A549 (cell line): ENCODE results near the gene SDF2L1. TPM values are rescaled to one million over a fixed set of nuclear protein-coding genes. Genes with fewer than 3 reads are reported as not detected.

Experiments used
- ATAC-seq, 2 experiments: fragments of 200-7000 bp in 1 of 2; fragments of >200 bp in 1 of 2; cut with Nextera tagmentation in 1 of 2; cut with Tn5 transposase in 1 of 2; 3 replicates each; pipeline versions ENCODE4 v1.8.0 to v1.9.1; 2018 to 2020; ENCODE audit warnings: mild to moderate bottlenecking in 1 of 2, moderate library complexity in 1 of 2
- CTCF ChIA-PET: fragments of 300-600 bp; sonication (Branson Sonifier 250); formaldehyde crosslinking; extraction: SDS; loops from one replicate; lab custom pipeline; 2021; ENCODE audit warnings: antibody characterized with exemption, inconsistent platforms; lab: Yijun Ruan, JAX
- POLR2A ChIA-PET: fragments of 350-600 bp; formaldehyde crosslinking; extraction: SDS; loops from one replicate; lab custom pipeline; 2021; ENCODE audit warnings: antibody characterized with exemption, inconsistent platforms; lab: Yijun Ruan, JAX
- DNase-seq, 2 experiments: peaks; one replicate each; pipeline versions ENCODE4 v3.0.0 to v3.0.0-alpha.2; 2011 to 2016; ENCODE audit warnings: low read depth in 1 of 2, low spot score in 1 of 2
- FAIRE-seq: peaks from 2 replicates; lab custom pipeline; 2011; peaks lifted over from hg19 to GRCh38; lab: Jason Lieb, UNC
- H3K27ac ChIP-seq, 2 experiments: fragments of >200 bp; sonication (Bioruptor Twin); formaldehyde crosslinking; 3 replicates each; pipeline ENCODE4 v1.5.1; 2016 to 2017
- H3K4me1 ChIP-seq: fragments of >200 bp; sonication (Bioruptor Twin); formaldehyde crosslinking; 3 replicates; pipeline ENCODE4 v1.6.1; 2016
- H3K4me2 ChIP-seq: fragments of >200 bp; sonication (Bioruptor Twin); formaldehyde crosslinking; 3 replicates; pipeline ENCODE4 v1.6.1; 2016
- H3K4me3 ChIP-seq: fragments of >200 bp; sonication (Bioruptor Twin); formaldehyde crosslinking; 3 replicates; pipeline ENCODE4 v1.5.1; 2016
- H3K9me3 ChIP-seq: fragments of >200 bp; sonication (Bioruptor Twin); formaldehyde crosslinking; 3 replicates; pipeline ENCODE4 v1.6.1; 2016
- CEBPB ChIP-seq, 2 experiments: fragments of >200 bp in 1 of 2; sonication (Bioruptor Twin) in 1 of 2; formaldehyde crosslinking in 1 of 2; IDR thresholded peaks; 2 replicates each; pipeline ENCODE4 v1.6.1; 2012 to 2016
- CHD2 ChIP-seq: fragments of 150-350 bp; IDR thresholded peaks from 2 replicates; pipeline ENCODE4 v1.6.1; 2014; ENCODE audit warnings: low read length; ENCODE audit not compliant: partially characterized antibody
- CHD4 ChIP-seq: fragments of 200-600 bp; sonication (generic); IDR thresholded peaks from 2 replicates; pipeline ENCODE4 v1.6.1; 2016; ENCODE audit warnings: antibody characterized with exemption, mild to moderate bottlenecking, borderline replicate concordance
- E2F6 ChIP-seq: IDR thresholded peaks from 2 replicates; pipeline ENCODE4 v1.6.1; 2012; ENCODE audit warnings: low read depth, borderline replicate concordance
- EHF ChIP-seq: fragments of 250-450 bp; sonication (Bioruptor Pico); IDR thresholded peaks from 2 replicates; pipeline ENCODE4 v1.5.0; 2020; ENCODE audit warnings: mild to moderate bottlenecking
- ELK1 ChIP-seq: fragments of 150-350 bp; IDR thresholded peaks from 2 replicates; pipeline ENCODE4 v1.6.1; 2014; ENCODE audit warnings: low read depth, mild to moderate bottlenecking, low read length
- FOXS1 ChIP-seq: fragments of 250-450 bp; sonication (Bioruptor Pico); IDR thresholded peaks from 2 replicates; pipeline ENCODE4 v1.5.0; 2020; ENCODE audit warnings: mild to moderate bottlenecking, moderate library complexity
- GATA3 ChIP-seq: IDR thresholded peaks from 2 replicates; pipeline ENCODE4 v1.6.1; 2012; ENCODE audit warnings: borderline replicate concordance
- HES2 ChIP-seq: fragments of >200 bp; sonication (Bioruptor Twin); formaldehyde crosslinking; IDR thresholded peaks from 2 replicates; pipeline ENCODE4 v1.6.1; 2016
- HEYL ChIP-seq: fragments of 250-450 bp; sonication (Bioruptor Pico); IDR thresholded peaks from 2 replicates; pipeline ENCODE4 v1.8.0; 2021; ENCODE audit warnings: mild to moderate bottlenecking, moderate library complexity
- HOXA7 ChIP-seq: fragments of 250-450 bp; sonication (Bioruptor Pico); IDR thresholded peaks from 2 replicates; pipeline ENCODE4 v1.5.0; 2020; ENCODE audit warnings: mild to moderate bottlenecking, moderate library complexity
- HOXB5 ChIP-seq: fragments of 250-450 bp; sonication (Bioruptor Pico); IDR thresholded peaks from 2 replicates; pipeline ENCODE4 v1.5.0; 2020; ENCODE audit warnings: mild to moderate bottlenecking, moderate library complexity
- JUN ChIP-seq, 2 experiments: fragments of >200 bp; sonication (Bioruptor Twin); formaldehyde crosslinking; IDR thresholded peaks; 2 replicates in 1 of 2; 3 replicates in 1 of 2; pipeline ENCODE4 v1.6.1; 2016 to 2017
- JUNB ChIP-seq: fragments of >200 bp; sonication (Bioruptor Twin); formaldehyde crosslinking; IDR thresholded peaks from 2 replicates; pipeline ENCODE4 v1.6.1; 2016
- KDM1A ChIP-seq: fragments of 200-600 bp; sonication (generic); IDR thresholded peaks from 2 replicates; pipeline ENCODE4 v1.6.1; 2016; ENCODE audit warnings: low read depth, mild to moderate bottlenecking
- MAFK ChIP-seq: fragments of 450-650 bp; IDR thresholded peaks from 2 replicates; pipeline ENCODE4 v1.6.1; 2014; ENCODE audit not compliant: partially characterized antibody
- NPAS2 ChIP-seq: fragments of 250-450 bp; sonication (Bioruptor Pico); IDR thresholded peaks from 2 replicates; pipeline ENCODE4 v1.8.0; 2022; ENCODE audit warnings: mild to moderate bottlenecking, moderate library complexity, borderline replicate concordance
- NR3C1 ChIP-seq: fragments of >200 bp; sonication (Bioruptor Twin); formaldehyde crosslinking; IDR thresholded peaks from 3 replicates; pipeline ENCODE4 v1.6.1; 2017
- PBX3 ChIP-seq: IDR thresholded peaks from 2 replicates; pipeline ENCODE4 v1.6.1; 2012
- POLR2A ChIP-seq: IDR thresholded peaks from 2 replicates; pipeline ENCODE4 v1.6.1; 2012; ENCODE audit warnings: mild to moderate bottlenecking, low read length
- POLR2AphosphoS2 ChIP-seq: conservative IDR thresholded peaks from 2 replicates; pipeline ENCODE4 v1.6.1; 2012; ENCODE audit warnings: low read length, improper control_type of control experiment, inconsistent platforms
- RAD21 ChIP-seq, 2 experiments: fragments of >200 bp in 1 of 2; sonication (Bioruptor Twin) in 1 of 2; formaldehyde crosslinking in 1 of 2; IDR thresholded peaks in 1 of 2; conservative IDR thresholded peaks in 1 of 2; 2 replicates in 1 of 2; 3 replicates in 1 of 2; pipeline ENCODE4 v1.6.1; 2012 to 2018; ENCODE audit warnings: inconsistent platforms in 1 of 2
- RARB ChIP-seq: fragments of 250-450 bp; sonication (Bioruptor Pico); IDR thresholded peaks from 2 replicates; pipeline ENCODE4 v1.8.0; 2021; ENCODE audit warnings: mild to moderate bottlenecking, moderate library complexity
- RCOR1 ChIP-seq: fragments of 150-350 bp; IDR thresholded peaks from 2 replicates; pipeline ENCODE4 v1.6.1; 2014; ENCODE audit warnings: antibody characterized with exemption, low read length, low read depth
- RNF2 ChIP-seq: fragments of 200-600 bp; sonication (generic); IDR thresholded peaks from 2 replicates; pipeline ENCODE4 v1.6.1; 2016; ENCODE audit warnings: low read depth, mild to moderate bottlenecking, antibody characterized with exemption, moderate library complexity, borderline replicate concordance
- SMC3 ChIP-seq: fragments of >200 bp; sonication (Bioruptor Twin); formaldehyde crosslinking; IDR thresholded peaks from 3 replicates; pipeline ENCODE4 v1.6.1; 2018; ENCODE audit warnings: inconsistent platforms
- TP53 ChIP-seq: fragments of 250-450 bp; sonication (Bioruptor Pico); IDR thresholded peaks from 2 replicates; pipeline ENCODE4 v1.5.0; 2021; ENCODE audit warnings: mild to moderate bottlenecking, moderate library complexity
- ZC3H11A ChIP-seq: fragments of 450-650 bp; IDR thresholded peaks from 2 replicates; pipeline ENCODE4 v1.6.1; 2014; ENCODE audit warnings: antibody characterized with exemption, mild to moderate bottlenecking
- ZNF302 ChIP-seq: fragments of 250-450 bp; sonication (Bioruptor Pico); IDR thresholded peaks from 2 replicates; pipeline ENCODE4 v1.9.0; 2021; ENCODE audit warnings: inconsistent platforms, mild to moderate bottlenecking, moderate library complexity
- WGBS: methylation state at CpG from one replicate; pipeline ENCODE4 v1.1.6; 2017; ENCODE audit errors: missing lambda C conversion rate; 5-methylcytosine and 5-hydroxymethylcytosine counted together
- polyA plus RNA-seq, 4 experiments: library from polyadenylated mRNA; depleted of rRNA in 3 of 4; stranded (reverse); fragments of >200 nt; fragmentation: RNase III in 1 of 4; extraction: RNeasy Plus Mini Kit Qiagen cat#74134 plus additional on column Dnase treatment in 1 of 4; gene quantifications; 2 replicates in 3 of 4; 3 replicates in 1 of 4; pipeline ENCODE4 v1.2.3, GENCODE V29; 2011 to 2017

SDF2L1 gene
- polyA plus RNA-seq, 2 of the 4 experiments (the other 2 are of a cell fraction), result 13.7 to 41.9 TPM

- ATAC-seq (no peak), FAIRE-seq (no peak), DNase-seq (no peak)
- no peak overlapping the region for H3K4me2 ChIP-seq
- CTCF ChIA-PET, result interaction anchor here (0.6 kb wide), 1 partner anchor 41 kb away, joined by 4 read pairs; no protein-coding TSS in a partner anchor
- H3K9me3 ChIP-seq, result no peaks in the 10 kb centered on the region
- WGBS, result 91% methylated on average over 7 of the region's 8 CpGs
- H3K27ac ChIP-seq, result no peak overlapping the region
- H3K4me1 ChIP-seq, result no peaks in the 10 kb centered on the region
- H3K4me3 ChIP-seq, result no peak overlapping the region
- TF ChIP-seq ZNF302 (CRISPR knock-in tag) (no peak), HEYL (CRISPR knock-in tag) (no peak), RARB (CRISPR knock-in tag) (no peak), HES2 (no peak), RAD21 (conservative IDR thresholded peaks at IDR 0.05 in 1 of 2, IDR thresholded peaks at IDR 0.05 in 1 of 2) (no peak), EHF (CRISPR knock-in tag) (no peak)
- POLR2A ChIA-PET, result no interaction called here
Observed at GRCh38 chr22:21685164-21685513, 43.0 kb downstream of the SDF2L1 start.

GRCh38 chr22:21686193-21686608 is 44.1 kb downstream of the SDF2L1 start:
- ChIA-PET CTCF (interaction anchor here (1.4 kb wide), 1 partner anchor 11 kb away, joined by 5 read pairs; no protein-coding TSS in a partner anchor), POLR2A (no interaction called here)
- no peak for ATAC-seq

GRCh38 chr22:21686634-21687393 is 44.7 kb downstream of the SDF2L1 start:
- POLR2A ChIA-PET, result no interaction called here
- no peak for FAIRE-seq
- no peak for TF ChIP-seq ELK1
- TF ChIP-seq SMC3, result no peak
- TF ChIP-seq RCOR1, result no peak
- no peak for TF ChIP-seq NR3C1
- TF ChIP-seq KDM1A, result no peak
- no peak for TF ChIP-seq RARB (CRISPR knock-in tag)
- no peak for TF ChIP-seq GATA3
- no peak for TF ChIP-seq JUN (IDR thresholded peaks at IDR 0.05)
- no peak for TF ChIP-seq MAFK
- no peak for TF ChIP-seq HOXA7 (CRISPR knock-in tag)
- no peak for TF ChIP-seq NPAS2 (CRISPR knock-in tag)
- TF ChIP-seq ZNF302 (CRISPR knock-in tag), result no peak
- TF ChIP-seq ZC3H11A, result no peak
- no peak for TF ChIP-seq CEBPB (IDR thresholded peaks at IDR 0.05)
- TF ChIP-seq JUNB, result no peak
- TF ChIP-seq, all 56 proteins: peak for 0
- ATAC-seq (no peak), DNase-seq (no peak)
- CTCF ChIA-PET, result interaction anchor here (1.1 to 1.4 kb wide), 2 partner anchors 10 to 12 kb away, joined by 3 to 5 read pairs; no protein-coding TSS in a partner anchor
- H3K4me1 ChIP-seq, result no peaks in the 10 kb centered on the region
- 86% methylated on average over 4 of the region's 23 CpGs for WGBS
- no peak overlapping the region for H3K4me3 ChIP-seq
- no peak overlapping the region for H3K4me2 ChIP-seq
- H3K27ac ChIP-seq, result no peak overlapping the region
- H3K9me3 ChIP-seq, result no peaks in the 10 kb centered on the region

More at GRCh38 chr22:21686193-21686608, 44.1 kb downstream of the SDF2L1 start:
- TF ChIP-seq JUN (IDR thresholded peaks at IDR 0.05) (no peak), FOXS1 (no peak), CHD4 (no peak), EHF (CRISPR knock-in tag) (no peak), JUNB (no peak), KDM1A (no peak), RNF2 (no peak), HOXB5 (CRISPR knock-in tag) (no peak), GATA3 (no peak), PBX3 (no peak), NPAS2 (CRISPR knock-in tag) (no peak), POLR2A (no peak), POLR2AphosphoS2 (no peak), E2F6 (no peak), TP53 (CRISPR knock-in tag) (no peak), CHD2 (no peak)
- 90% methylated on average over 5 of the region's 8 CpGs for WGBS
- Histone ChIP-seq H3K4me2 (no peak overlapping the region), H3K9me3 (no peaks in the 10 kb centered on the region), H3K27ac (no peak overlapping the region), H3K4me3 (no peak overlapping the region), H3K4me1 (no peaks in the 10 kb centered on the region)
- FAIRE-seq (no peak), DNase-seq (no peak)
